Activated naive CD8-positive, alpha-beta T cell treated with anti-CD3 and anti-CD28 coated beads, Interleukin-2, amount 50 U/mL, for 16 hours (primary cell): ENCODE data around the gene CLEC9A.

Experiments
- DNase-seq: peaks from one replicate; pipeline ENCODE4 v3.0.0-alpha.2; 2020; ENCODE audit warnings: low read depth, low spot score

The CLEC9A gene

GRCh38 chr12:10067264-10067663, 36.8 kb downstream of the CLEC9A start:
- no peak for DNase-seq

GRCh38 chr12:10067942-10068341, 37.5 kb downstream of the CLEC9A start:
- DNase-seq, result no peak

GRCh38 chr12:10068644-10069043, 38.2 kb downstream of the CLEC9A start:
- no peak for DNase-seq

- no peak for DNase-seq
Observed at GRCh38 chr12:10069099-10069498, 38.6 kb downstream of the CLEC9A start.

GRCh38 chr12:10069976-10070375, 39.5 kb downstream of the CLEC9A start:
- no peak for DNase-seq

- no peak for DNase-seq
Observed at GRCh38 chr12:10070380-10070779, 39.9 kb downstream of the CLEC9A start.

- no peak for DNase-seq
Observed at GRCh38 chr12:10072131-10072530, 41.6 kb downstream of the CLEC9A start.

GRCh38 chr12:10073261-10073660, 42.8 kb downstream of the CLEC9A start:
- DNase-seq, result no peak

- DNase-seq, result no peak
Observed at GRCh38 chr12:10075451-10075850, 45.0 kb downstream of the CLEC9A start.

GRCh38 chr12:10082117-10082874, 51.8 kb downstream of the CLEC9A start:
- DNase-seq, result no peak

GRCh38 chr12:10084733-10085132, 54.3 kb downstream of the CLEC9A start:
- no peak for DNase-seq

GRCh38 chr12:10086387-10086786, 55.9 kb downstream of the CLEC9A start:
- DNase-seq, result no peak

GRCh38 chr12:10088031-10088430, 57.5 kb downstream of the CLEC9A start:
- DNase-seq, result no peak

GRCh38 chr12:10088955-10089900, 58.7 kb downstream of the CLEC9A start:
- DNase-seq, result no peak

GRCh38 chr12:10094646-10095395, 64.3 kb downstream of the CLEC9A start:
- no peak for DNase-seq

GRCh38 chr12:10095971-10096370, 65.5 kb downstream of the CLEC9A start:
- DNase-seq, result no peak

GRCh38 chr12:10097521-10097920, 67.0 kb downstream of the CLEC9A start:
- no peak for DNase-seq

- no peak for DNase-seq
Observed at GRCh38 chr12:10098791-10099190, 68.3 kb downstream of the CLEC9A start, which contains the start of gene CLEC1A. Gene CLEC1A (minus strand): TSS chr12:10098985. CDS start chr12:10098922, 63 bp downstream.

- DNase-seq, result no peak
Observed at GRCh38 chr12:10101042-10101579, 70.6 kb downstream of the CLEC9A start.

GRCh38 chr12:10101648-10102220, 71.3 kb downstream of the CLEC9A start:
- DNase-seq, result no peak

- no peak for DNase-seq
Observed at GRCh38 chr12:10102322-10102721, 71.8 kb downstream of the CLEC9A start.
